K562 (cell line): ENCODE measurements around the gene ZNF462. TPM values are rescaled to one million over a fixed set of nuclear protein-coding genes. Genes with fewer than 3 reads are reported as not detected.

ENCODE experiments used
- ATAC-seq: fragments of 200-7000 bp; cut with Tn5 transposase; 3 replicates; pipeline ENCODE4 v1.9.1; 2020; ENCODE audit warnings: moderate library complexity
- BruUV-seq: library from RNA; stranded (reverse); fragments of 400-500 nt; replicated peaks from 2 replicates; lab custom pipeline; 2021; lab: Mats Ljungman, UMichigan
- CTCF ChIA-PET: fragments of 300-600 bp; formaldehyde crosslinking; extraction: SDS; loops from one replicate; lab custom pipeline; 2021; ENCODE audit warnings: low intra/inter-chr PET ratio; lab: Yijun Ruan, JAX
- POLR2A ChIA-PET: fragments of 300-600, 350-650 bp; sonication (Branson Sonifier 250); formaldehyde crosslinking; extraction: SDS; loops from one replicate; lab custom pipeline; 2021; ENCODE audit warnings: antibody characterized with exemption, inconsistent platforms; lab: Yijun Ruan, JAX
- DNase-seq, 4 experiments: peaks; one replicate each; pipeline versions ENCODE4 v3.0.0 to v3.0.0-alpha.2; 2011 to 2018; ENCODE audit warnings: low spot score in 3 of 4, mixed read lengths in 3 of 4; ENCODE audit errors: extremely low read depth in 1 of 4
- FAIRE-seq: peaks from 2 replicates; lab custom pipeline; 2011; peaks lifted over from hg19 to GRCh38; lab: Jason Lieb, UNC
- H2AFZ ChIP-seq: 2 replicates; pipeline ENCODE4 v1.6.0; 2011; ENCODE audit warnings: low read depth, low read length, control low read depth, inconsistent platforms
- H3K27ac ChIP-seq: fragments of 200-600 bp; 3 replicates; pipeline ENCODE4 v1.8.0; 2011; ENCODE audit warnings: low read depth, mild to moderate bottlenecking, control low read depth, inconsistent platforms, low read length, moderate library complexity, mixed read lengths; ENCODE audit errors: extremely low read depth
- H3K27me3 ChIP-seq, 2 experiments: fragments of 300-600 bp in 1 of 2; 2 replicates in 1 of 2; 3 replicates in 1 of 2; pipeline versions ENCODE4 v1.6.0 to v1.8.0; 2011; ENCODE audit warnings: inconsistent platforms in 2 of 2, low read length in 2 of 2, mild to moderate bottlenecking in 1 of 2, mixed read lengths in 1 of 2, moderate library complexity in 1 of 2; ENCODE audit not compliant: control insufficient read depth in 2 of 2, insufficient read depth in 2 of 2
- H3K36me3 ChIP-seq: fragments of 300-600 bp; 3 replicates; pipeline ENCODE4 v1.8.0; 2011; ENCODE audit warnings: mild to moderate bottlenecking, low read length, inconsistent platforms; ENCODE audit not compliant: control insufficient read depth, insufficient read depth
- H3K4me1 ChIP-seq, 2 experiments: fragments of 200-600 bp in 1 of 2; replicated peaks in 1 of 2; 2 replicates in 1 of 2; 3 replicates in 1 of 2; pipeline versions ENCODE4 v1.5.1 to v1.8.0; 2011; ENCODE audit warnings: inconsistent platforms in 2 of 2, low read length in 2 of 2, mild to moderate bottlenecking in 1 of 2, mixed read lengths in 1 of 2, moderate library complexity in 1 of 2; ENCODE audit not compliant: control insufficient read depth in 2 of 2, insufficient read depth in 2 of 2
- H3K4me2 ChIP-seq: 2 replicates; pipeline ENCODE4 v1.6.1; 2011; ENCODE audit warnings: low read length, control low read depth, inconsistent platforms, mixed read lengths; ENCODE audit not compliant: insufficient read depth
- H3K4me3 ChIP-seq: fragments of 200-600 bp; sonication (generic), shearing (Covaris generic); 2 replicates; pipeline ENCODE4 v1.5.1; 2016; ENCODE audit warnings: control low read depth, inconsistent platforms
- H3K79me2 ChIP-seq: fragments of 200-600 bp; 3 replicates; pipeline ENCODE4 v1.8.0; 2011; ENCODE audit warnings: low read length, inconsistent platforms; ENCODE audit not compliant: control insufficient read depth, insufficient read depth
- H3K9ac ChIP-seq, 2 experiments: 2 replicates each; pipeline versions ENCODE4 v1.6.0 to v1.6.1; 2011; ENCODE audit warnings: low read depth in 2 of 2, low read length in 2 of 2, control low read depth in 1 of 2, inconsistent platforms in 1 of 2, mild to moderate bottlenecking in 1 of 2, mixed read lengths in 1 of 2; ENCODE audit not compliant: insufficient read depth in 1 of 2
- H3K9me1 ChIP-seq: one replicate; pipeline ENCODE4 v1.6.0; 2011; ENCODE audit warnings: inconsistent platforms, mild to moderate bottlenecking, low read length, moderate library complexity; ENCODE audit not compliant: control insufficient read depth, insufficient read depth
- H3K9me3 ChIP-seq: replicated peaks from 2 replicates; pipeline ENCODE4 v1.5.1; 2011; ENCODE audit warnings: low read depth, low read length, inconsistent platforms; ENCODE audit not compliant: control insufficient read depth, insufficient read depth
- H4K20me1 ChIP-seq: replicated peaks from 2 replicates; pipeline ENCODE4 v1.6.1; 2011; ENCODE audit warnings: low read length, inconsistent platforms, mixed read lengths; ENCODE audit not compliant: control insufficient read depth, insufficient read depth
- C11orf30 ChIP-seq: fragments of 450-650 bp; IDR thresholded peaks from 2 replicates; pipeline ENCODE4 v1.6.1; 2016; ENCODE audit warnings: low read depth, mild to moderate bottlenecking
- CBFA2T2 ChIP-seq: fragments of 450-650 bp; conservative IDR thresholded peaks from 2 replicates; pipeline ENCODE4 v1.6.1; 2017; ENCODE audit warnings: mild to moderate bottlenecking
- E2F5 ChIP-seq: sonication (generic); formaldehyde crosslinking; IDR thresholded peaks from 2 replicates; pipeline ENCODE4 v1.8.0; 2022; ENCODE audit warnings: mild to moderate bottlenecking, missing genetic modification reagents
- E4F1 ChIP-seq: fragments of 250-450 bp; sonication (Bioruptor Pico); IDR thresholded peaks from 2 replicates; pipeline ENCODE4 v1.5.0; 2021; ENCODE audit warnings: mild to moderate bottlenecking, borderline replicate concordance
- MAFG ChIP-seq: fragments of 450-650 bp; conservative IDR thresholded peaks from 2 replicates; pipeline ENCODE4 v1.6.1; 2016; ENCODE audit warnings: missing genetic modification characterization, missing compliant biosample characterization
- MLLT1 ChIP-seq, 2 experiments: fragments of 450-650 bp; IDR thresholded peaks; 2 replicates each; pipeline ENCODE4 v1.6.1; 2016
- NCOA4 ChIP-seq: fragments of 450-650 bp; IDR thresholded peaks from 2 replicates; pipeline ENCODE4 v1.6.1; 2018; ENCODE audit warnings: mild to moderate bottlenecking; ENCODE audit not compliant: partially characterized antibody
- TRIM25 ChIP-seq: fragments of 450-650 bp; IDR thresholded peaks from 2 replicates; pipeline ENCODE4 v1.7.0; 2016; ENCODE audit warnings: borderline replicate concordance
- XRCC3 ChIP-seq: fragments of 450-650 bp; IDR thresholded peaks from 2 replicates; pipeline ENCODE4 v1.6.1; 2017; ENCODE audit warnings: mild to moderate bottlenecking, moderate library complexity
- ZBTB1 ChIP-seq: sonication (generic); formaldehyde crosslinking; IDR thresholded peaks from 2 replicates; pipeline ENCODE4 v1.8.1; 2023; ENCODE audit warnings: missing genetic modification reagents, low read depth, mild to moderate bottlenecking, borderline replicate concordance
- ZBTB2 ChIP-seq: fragments of 450-650 bp; IDR thresholded peaks from 2 replicates; pipeline ENCODE4 v1.6.1; 2016; ENCODE audit warnings: antibody characterized with exemption
- ZNF655 ChIP-seq: fragments of 250-450 bp; sonication (Bioruptor Pico); IDR thresholded peaks from 2 replicates; pipeline ENCODE4 v1.5.0; 2021
- WGBS: fragments of 100-300 bp; shearing (Covaris generic); methylation state at CpG from one replicate; pipeline ENCODE4 v1.1.6; 2016; ENCODE audit warnings: low coverage, mixed read lengths; ENCODE audit not compliant: insufficient coverage; ENCODE audit errors: missing lambda C conversion rate; 5-methylcytosine and 5-hydroxymethylcytosine counted together
- in situ Hi-C: fragments of 300-500 bp; cut with MboI; formaldehyde crosslinking; loops from 4 replicates; pipeline ENCODE4 v1.15.0; 2018; ENCODE audit warnings: inconsistent platforms, mixed read lengths
- intact Hi-C: fragments of 100-400 bp; cut with micrococcal nuclease; formaldehyde crosslinking; loops from 2 replicates; pipeline ENCODE4 v1.14.2; 2022
- polyA plus RNA-seq, 8 experiments: library from polyadenylated mRNA; depleted of rRNA in 4 of 8; stranded (reverse) in 5 of 8; unstranded in 3 of 8; fragments of >200 nt; fragmentation: Nextera tagmentation in 2 of 8; fragmentation: Illumina TruSeq in 1 of 8; extraction: Ambion mirVana in 2 of 8; extraction: Trizol in 1 of 8; gene quantifications; 2 replicates each; pipeline versions ENCODE4 v1.2.1 to v1.2.3, GENCODE V29; 2011 to 2014; ENCODE audit warnings: inconsistent platforms in 1 of 8, missing spikeins in 1 of 8
- total RNA-seq, 7 experiments: library from RNA; depleted of rRNA in 6 of 7; stranded (reverse); fragments of >200 nt in 6 of 7; fragmentation: Illumina TruSeq in 2 of 7; extraction: Trizol in 2 of 7; gene quantifications; 2 replicates each; pipeline versions ENCODE4 v1.2.1 to v1.2.3, GENCODE V29; 2011 to 2021; ENCODE audit warnings: low replicate concordance in 1 of 7

ZNF462 gene
- total and polyA plus RNA-seq, 9 of the 15 experiments (the other 6 are each of a cell fraction or from before 2014, with no cell fraction given) = 0.20 TPM; not detected in 8

GRCh38 chr9:106934442-106935238 lies 71.7 kb downstream of the ZNF462 start:
- DNase-seq = no peak
- Histone ChIP-seq H3K9me3 (no peaks in the 10 kb centered on the region), H2AFZ (no peak overlapping the region), H3K36me3 (no peaks in the 10 kb centered on the region), H3K4me3 (no peak overlapping the region), H3K27me3 (no peaks in the 10 kb centered on the region), H3K4me2 (no peak overlapping the region), H4K20me1 (no peaks in the 10 kb centered on the region), H3K9ac (no peak overlapping the region), H3K79me2 (no peaks in the 10 kb centered on the region), H3K27ac (no peak overlapping the region), H3K4me1 (no peaks in the 10 kb centered on the region), H3K9me1 (no peaks in the 10 kb centered on the region)
- intact Hi-C loops = no loop called here
- WGBS = 0% methylated on average over 5 of the region's 5 CpGs
- ChIA-PET POLR2A (interaction anchor here (0.6 kb wide), 1 partner anchor 298 kb away, joined by 4 read pairs; no protein-coding TSS in a partner anchor), CTCF (no interaction called here)
- no peak for ATAC-seq
- FAIRE-seq = no peak
- in situ Hi-C loops = no loop called here
- BruUV-seq = no TSS peak
- no peak for TF ChIP-seq C11orf30
- TF ChIP-seq MLLT1 (IDR thresholded peaks at IDR 0.05) = no peak
- TF ChIP-seq ZBTB1 (CRISPR knock-in tag) = no peak
- TF ChIP-seq E4F1 (CRISPR knock-in tag) = no peak
- TF ChIP-seq CBFA2T2 = no peak
- no peak for TF ChIP-seq XRCC3
- no peak for TF ChIP-seq NCOA4
- TF ChIP-seq E2F5 (CRISPR knock-in tag) = no peak
- TF ChIP-seq TRIM25 = no peak
- TF ChIP-seq ZBTB2 = no peak
- TF ChIP-seq MAFG (tag) = no peak
- no peak for TF ChIP-seq ZNF655 (CRISPR knock-in tag)
